Activated CD4-positive, CD25-positive, alpha-beta regulatory T cell treated with anti-CD3 and anti-CD28 coated beads, Interleukin-2, amount 50 U/mL, for 72 hours (primary cell): ENCODE measurements around the gene C21orf91.

Experiments used
- DNase-seq: peaks from one replicate; pipeline ENCODE4 v3.0.0; 2021

The C21orf91 gene

GRCh38 chr21:17796503-17796902 is 22.7 kb downstream of the C21orf91 start:
- no peak for DNase-seq

- DNase-seq, result no peak
Measured at GRCh38 chr21:17796037-17796403, 23.1 kb downstream of the C21orf91 start.

GRCh38 chr21:17795146-17796036 is 23.8 kb downstream of the C21orf91 start:
- no peak for DNase-seq

- no peak for DNase-seq
Measured at GRCh38 chr21:17794518-17795145, 24.5 kb downstream of the C21orf91 start.

GRCh38 chr21:17793246-17794123 is 25.7 kb downstream of the C21orf91 start:
- no peak for DNase-seq

- DNase-seq, result no peak
Measured at GRCh38 chr21:17789656-17790055, 29.5 kb downstream of the C21orf91 start.

GRCh38 chr21:17789069-17789468 is 30.1 kb downstream of the C21orf91 start:
- no peak for DNase-seq

- DNase-seq, result no peak
Measured at GRCh38 chr21:17786851-17787181, 32.3 kb downstream of the C21orf91 start.

- no peak for DNase-seq
Measured at GRCh38 chr21:17786071-17786850, 32.9 kb downstream of the C21orf91 start.

GRCh38 chr21:17785403-17785788 is 33.8 kb downstream of the C21orf91 start:
- DNase-seq, result no peak

- DNase-seq, result no peak
Measured at GRCh38 chr21:17784604-17785402, 34.4 kb downstream of the C21orf91 start.

- DNase-seq, result no peak
Measured at GRCh38 chr21:17784180-17784598, 35.0 kb downstream of the C21orf91 start.

GRCh38 chr21:17783481-17784179 is 35.5 kb downstream of the C21orf91 start:
- DNase-seq, result no peak

GRCh38 chr21:17783003-17783402 is 36.2 kb downstream of the C21orf91 start:
- DNase-seq, result no peak

GRCh38 chr21:17782051-17782450 is 37.1 kb downstream of the C21orf91 start:
- DNase-seq, result no peak

- DNase-seq, result no peak
Measured at GRCh38 chr21:17781524-17781923, 37.6 kb downstream of the C21orf91 start.

- no peak for DNase-seq
Measured at GRCh38 chr21:17780539-17780938, 38.6 kb downstream of the C21orf91 start.

- DNase-seq, result no peak
Measured at GRCh38 chr21:17779980-17780379, 39.2 kb downstream of the C21orf91 start.

- DNase-seq, result no peak
Measured at GRCh38 chr21:17779496-17779895, 39.7 kb downstream of the C21orf91 start.

- DNase-seq, result no peak
Measured at GRCh38 chr21:17777072-17777765, 41.9 kb downstream of the C21orf91 start.
